GM19193 (cell line): ENCODE results near the gene ZNHIT2.

Source experiments
- POLR2A ChIP-seq: IDR thresholded peaks from 4 replicates; pipeline ENCODE4 v1.6.1; 2011; ENCODE audit not compliant: insufficient read depth, insufficient read length; ENCODE audit errors: extremely low read depth

ZNHIT2 gene

DNA sequence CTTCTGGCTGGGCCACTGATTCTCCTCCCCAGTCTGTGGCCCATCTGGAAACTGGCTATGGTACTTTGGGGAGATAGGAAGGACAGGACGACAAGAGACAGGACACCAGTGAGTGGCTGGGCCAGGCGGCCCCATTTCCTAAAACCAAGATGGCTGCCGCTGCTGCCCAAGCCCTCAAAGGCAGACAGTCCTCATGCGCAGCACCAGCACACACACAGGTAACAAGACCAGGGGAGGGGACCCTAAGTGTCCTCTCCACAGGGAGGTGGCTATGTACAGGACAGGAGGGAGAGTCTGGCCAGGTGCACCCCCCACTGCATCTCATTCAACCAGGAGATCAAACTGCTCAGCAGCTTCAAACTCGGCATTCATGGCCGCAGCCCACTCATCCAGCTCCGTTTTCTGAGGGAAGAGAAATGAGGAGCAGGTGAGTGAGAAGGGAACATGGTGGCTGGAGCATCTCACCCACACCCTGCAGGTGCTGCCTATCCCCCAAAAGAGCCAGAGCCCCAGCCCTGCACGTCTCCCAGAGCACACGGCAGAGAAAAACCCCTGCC is 38.6 kb downstream of the ZNHIT2 start:
- peak; percentile 17 for TF ChIP-seq POLR2A

DNA sequence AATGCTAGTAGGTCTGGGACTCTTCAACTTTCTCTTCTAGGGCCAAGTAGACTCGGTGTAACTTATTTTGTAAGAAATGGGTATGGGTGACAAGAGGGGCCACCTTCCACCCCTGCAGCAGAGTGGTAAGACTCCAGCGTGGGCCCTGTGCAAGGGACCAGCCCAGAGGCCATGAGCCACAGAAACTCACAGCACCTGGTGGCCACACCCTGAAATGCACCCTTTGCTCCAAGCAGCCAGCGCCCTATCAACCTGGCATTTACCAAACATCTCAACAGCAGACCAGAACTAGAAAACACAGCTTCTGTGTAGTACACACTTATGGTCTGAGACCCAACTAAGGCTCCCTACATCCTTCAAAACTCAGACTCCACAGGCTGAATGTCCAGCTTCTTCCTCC is 39.4 kb downstream of the ZNHIT2 start:
- no peak for TF ChIP-seq POLR2A

DNA sequence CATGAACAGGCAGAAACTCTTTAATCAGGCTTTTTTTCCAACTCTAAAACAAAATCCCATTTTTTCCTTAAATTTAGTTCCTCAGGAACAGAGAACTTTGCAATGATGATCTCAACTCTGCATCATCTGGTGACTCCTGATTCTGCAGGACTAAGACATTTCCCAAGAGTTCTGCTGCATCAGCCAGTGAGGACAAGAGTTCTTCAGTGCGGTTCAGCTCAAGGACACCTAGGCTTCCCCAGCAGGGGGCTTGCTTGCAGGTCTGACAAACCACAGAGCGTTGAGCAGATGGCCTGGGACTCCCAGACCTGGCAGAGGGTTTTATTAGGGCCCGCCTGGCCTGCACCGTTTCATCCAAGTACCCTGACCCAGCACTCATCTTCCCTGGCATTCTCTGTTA is 40.0 kb downstream of the ZNHIT2 start:
- no peak for TF ChIP-seq POLR2A

DNA sequence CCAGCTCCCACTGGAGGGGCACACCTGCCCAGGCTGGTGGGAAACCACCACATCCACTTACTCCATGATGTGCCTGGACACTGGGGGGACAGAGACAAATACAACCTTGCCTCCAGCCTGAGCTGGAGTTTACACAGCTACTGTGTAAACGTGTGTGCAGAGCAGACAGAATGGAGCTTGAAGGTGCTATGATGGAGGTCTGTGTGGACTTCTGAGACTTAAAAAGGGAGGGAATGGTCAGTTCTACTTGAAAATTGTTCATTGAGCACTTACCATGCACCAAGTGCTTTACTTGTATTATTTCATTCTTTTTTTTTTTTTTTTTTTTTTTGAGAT is 44.9 kb downstream of the ZNHIT2 start:
- TF ChIP-seq POLR2A = no peak

DNA sequence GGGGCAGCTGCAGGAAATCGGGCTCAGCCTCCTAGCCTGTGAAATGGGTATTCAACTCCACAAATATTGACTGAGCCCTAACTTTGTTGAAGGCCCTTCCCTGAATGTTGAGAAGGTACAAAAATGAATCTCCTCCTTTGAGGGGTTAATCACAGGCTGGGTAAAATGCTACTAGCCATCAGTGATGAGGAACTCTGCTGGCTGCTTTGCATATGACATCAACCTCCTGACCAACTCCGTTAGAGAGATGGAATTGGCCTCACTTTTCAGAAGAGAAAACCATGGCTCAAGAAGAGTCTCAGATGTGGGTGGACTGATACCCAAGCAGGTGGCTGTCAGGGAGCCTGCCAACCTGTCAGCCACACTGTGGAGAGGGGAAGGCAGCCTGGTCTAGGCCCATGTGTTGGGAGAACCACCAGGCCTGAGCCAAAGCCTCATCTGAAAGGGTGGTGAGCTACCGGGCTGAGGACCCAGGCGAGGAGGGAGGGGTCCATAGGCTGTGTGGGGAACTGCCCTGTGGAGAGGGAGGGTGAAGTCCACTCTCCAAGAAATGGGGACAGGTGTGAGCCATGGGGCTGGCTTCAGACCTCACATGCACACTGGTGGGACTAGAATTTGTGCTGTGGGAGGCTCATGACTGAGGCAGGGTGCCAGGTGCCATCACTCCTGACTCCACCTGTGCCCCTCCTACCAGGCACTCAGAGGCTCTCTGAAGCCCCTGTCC is 45.4 kb downstream of the ZNHIT2 start:
- no peak for TF ChIP-seq POLR2A

DNA sequence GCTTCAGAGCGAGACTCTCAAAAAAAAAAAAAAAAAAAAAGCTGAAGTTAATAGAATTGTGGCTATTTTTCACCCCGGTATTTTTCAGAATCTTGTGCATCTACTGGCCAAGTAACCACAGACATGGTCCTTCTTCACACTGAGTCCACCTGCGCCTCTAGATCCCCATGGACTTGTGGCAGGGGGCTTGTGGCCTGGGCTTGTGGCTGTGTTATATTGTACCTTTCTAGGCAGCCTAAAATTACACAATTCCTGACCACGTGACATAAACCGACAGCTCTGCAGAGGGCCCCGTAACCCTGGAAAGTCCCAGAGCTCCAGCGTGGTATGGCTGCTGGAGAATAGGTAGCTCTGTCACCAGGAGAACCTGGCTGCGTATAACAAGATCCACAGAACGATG is 48.3 kb downstream of the ZNHIT2 start:
- no peak for TF ChIP-seq POLR2A

DNA sequence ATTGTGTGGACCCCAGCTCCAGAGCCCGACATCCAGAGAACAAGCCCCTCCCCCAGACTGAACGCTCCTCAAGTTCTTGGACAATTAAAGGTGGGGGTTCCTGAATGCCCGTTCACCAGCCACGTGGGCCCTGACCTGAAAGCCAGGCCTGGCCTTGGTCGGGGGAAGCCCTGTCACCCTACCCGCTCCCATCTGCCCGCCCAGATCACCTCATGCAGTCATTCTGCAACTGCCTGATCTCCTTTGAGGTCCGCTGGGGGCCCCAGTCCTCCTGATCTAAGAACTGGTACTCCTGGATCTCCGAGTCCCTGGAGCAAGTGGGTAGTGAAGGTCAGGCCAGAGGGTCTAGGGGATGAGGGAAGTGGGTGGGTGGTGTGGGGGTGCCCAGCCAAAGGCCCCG is 50.1 kb downstream of the ZNHIT2 start:
- TF ChIP-seq POLR2A = no peak

DNA sequence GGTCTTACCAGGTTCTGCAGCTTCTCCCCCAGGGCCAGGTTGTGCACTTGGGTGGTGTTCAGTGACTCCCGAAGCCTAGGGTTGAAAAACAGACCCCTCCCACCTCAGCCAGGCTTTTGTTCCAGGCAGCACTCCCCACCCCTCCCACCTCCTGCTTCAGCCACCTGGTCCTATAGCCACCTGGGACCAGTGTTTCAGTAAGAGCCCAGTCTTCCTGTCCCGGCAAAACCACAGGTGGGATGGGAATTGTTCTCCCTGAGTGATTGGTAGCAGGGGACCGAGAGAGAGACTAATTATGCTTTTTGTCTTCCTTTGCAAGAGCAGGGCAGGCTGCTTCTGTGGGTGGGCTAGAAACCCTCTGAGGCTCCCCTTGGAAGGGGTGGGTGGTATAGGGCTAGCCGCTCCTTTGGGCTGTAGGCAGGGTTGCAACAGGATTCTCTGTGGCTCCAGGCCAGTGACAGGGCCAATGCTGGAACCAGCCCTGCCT is 50.7 kb downstream of the ZNHIT2 start:
- TF ChIP-seq POLR2A = no peak
